Myocyte (in vitro differentiated cells): ENCODE results near the gene TMTC1. TPM values are rescaled to one million over a fixed set of nuclear protein-coding genes. Genes with fewer than 3 reads are reported as not detected.

Source experiments
- DNase-seq: peaks from one replicate; pipeline ENCODE4 v3.0.0-alpha.2; 2012; ENCODE audit warnings: low read depth
- total RNA-seq: library from RNA; depleted of rRNA; stranded (reverse); fragments of >200 nt; gene quantifications from 2 replicates; pipeline ENCODE4 v1.2.3, GENCODE V29; 2014

The TMTC1 gene
- total RNA-seq, 1 donor from 2014 or later = 159 TPM

- no peak for DNase-seq
These were observed 238.7 kb downstream of the TMTC1 start for GRCh38 chr12:29545102-29545467.

DNA sequence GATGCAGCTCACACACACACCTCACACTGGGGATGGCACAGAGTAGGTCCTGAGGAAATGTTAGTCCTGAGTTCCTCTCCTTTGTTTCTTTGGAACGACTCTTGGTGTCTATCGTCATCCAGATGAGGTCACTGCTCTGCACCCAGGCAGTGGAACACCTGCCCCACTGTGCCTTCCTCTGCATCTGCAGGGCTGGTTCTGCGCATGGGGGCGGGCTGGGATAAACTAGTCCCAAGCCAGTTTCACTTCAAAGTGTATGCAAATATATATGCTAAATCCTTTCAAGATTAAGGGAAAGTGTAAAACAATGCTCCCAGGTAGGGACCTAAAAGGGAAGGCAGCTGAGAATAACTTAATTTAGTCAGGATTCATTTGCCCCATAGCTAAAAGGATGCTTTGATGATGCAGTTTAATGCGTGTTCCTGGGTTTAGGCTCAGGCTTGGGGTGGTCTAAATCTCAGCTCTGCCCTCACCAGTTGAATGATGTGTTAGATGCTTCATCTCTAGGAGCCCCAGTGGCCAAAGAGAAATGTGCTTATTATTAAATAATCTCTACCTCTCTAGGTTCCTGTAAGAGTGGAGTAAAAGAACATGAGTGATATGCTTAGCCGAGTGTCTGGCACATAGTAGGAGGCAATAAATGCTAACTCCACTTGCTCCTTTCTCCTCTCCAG, 239.2 kb downstream of the TMTC1 start:
- no peak for DNase-seq

- no peak for DNase-seq
These were observed 240.7 kb downstream of the TMTC1 start for GRCh38 chr12:29543036-29543435.

- DNase-seq = no peak
These were observed 246.4 kb downstream of the TMTC1 start for GRCh38 chr12:29537298-29537697.

- DNase-seq = peak; percentile 25
These were observed 248.8 kb downstream of the TMTC1 start for GRCh38 chr12:29534935-29535334.

DNA sequence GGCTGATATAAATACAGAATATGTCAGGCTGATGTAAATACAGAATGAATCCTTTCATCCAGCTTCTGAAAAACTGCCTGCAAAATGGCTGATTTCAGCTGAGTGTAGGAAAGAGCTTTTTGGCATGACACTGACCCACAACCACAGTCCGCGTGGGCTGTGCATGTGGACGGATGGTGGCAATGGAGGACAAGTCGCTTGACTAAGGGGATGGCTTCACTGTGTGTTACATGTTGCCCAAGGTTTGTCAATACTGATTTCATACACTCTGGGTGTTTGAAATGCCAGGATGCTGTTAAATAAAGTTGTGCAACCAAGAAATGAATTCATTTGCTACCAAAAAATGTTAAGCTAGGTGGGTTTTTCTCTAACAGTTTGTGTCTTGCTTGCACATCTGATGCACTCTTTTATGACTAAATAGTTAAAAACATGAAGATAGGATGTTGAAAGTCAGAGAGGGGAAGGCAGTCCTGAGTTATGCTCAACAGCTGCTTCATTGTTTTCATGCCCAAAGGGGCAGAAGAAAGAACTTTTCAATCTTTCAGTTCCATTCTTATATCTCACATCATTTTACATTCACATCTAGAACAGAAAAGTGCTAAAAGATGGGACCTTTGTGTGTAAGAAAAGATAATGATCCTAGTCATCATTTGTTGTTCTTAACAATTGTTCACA, 249.8 kb downstream of the TMTC1 start:
- DNase-seq = peak; percentile 62

GRCh38 chr12:29531471-29531870, 252.3 kb downstream of the TMTC1 start:
- no peak for DNase-seq

GRCh38 chr12:29530436-29530835, 253.3 kb downstream of the TMTC1 start:
- no peak for DNase-seq

DNA sequence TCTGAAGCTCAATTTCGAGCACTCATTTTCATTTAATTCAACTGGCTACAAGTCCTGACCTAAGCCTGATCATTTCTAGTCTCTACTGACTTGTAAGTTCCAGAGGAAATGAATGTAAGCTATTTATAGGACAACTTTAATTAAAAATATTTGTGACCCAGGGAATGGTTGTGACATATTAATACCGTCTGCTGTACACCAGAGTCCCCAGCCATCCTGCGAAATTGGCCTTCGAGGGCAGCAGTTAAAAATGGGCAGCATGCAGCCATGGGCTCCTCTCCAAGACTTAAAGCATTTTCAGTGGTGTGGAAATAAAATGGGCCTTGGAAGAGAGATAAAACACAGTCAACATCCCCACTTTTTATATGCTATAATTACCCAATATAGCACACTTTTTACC, 255.6 kb downstream of the TMTC1 start:
- peak; percentile 24 for DNase-seq

GRCh38 chr12:29521951-29522350, 261.8 kb downstream of the TMTC1 start:
- DNase-seq = no peak

GRCh38 chr12:29519585-29520182, 264.1 kb downstream of the TMTC1 start:
- DNase-seq = peak; percentile 67

DNA sequence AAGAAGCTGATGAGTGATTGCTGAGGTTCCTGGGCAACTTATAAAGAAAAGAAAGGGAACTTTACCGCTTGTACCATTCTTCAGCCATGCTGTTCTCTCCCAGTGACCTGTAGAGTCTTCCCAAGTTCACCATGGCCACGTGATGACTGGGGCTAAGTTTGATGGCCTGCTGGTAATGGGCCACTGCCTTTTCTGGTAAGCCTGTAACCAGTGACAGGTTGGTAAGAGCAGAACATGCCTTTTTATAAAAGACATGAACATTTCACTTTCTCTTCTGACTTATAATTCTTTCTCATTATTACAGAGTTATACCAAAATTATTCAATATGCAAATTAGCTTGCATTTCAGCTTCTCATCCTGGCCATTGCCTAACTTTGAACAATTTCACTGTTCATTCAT, 265.3 kb downstream of the TMTC1 start:
- DNase-seq = no peak

DNA sequence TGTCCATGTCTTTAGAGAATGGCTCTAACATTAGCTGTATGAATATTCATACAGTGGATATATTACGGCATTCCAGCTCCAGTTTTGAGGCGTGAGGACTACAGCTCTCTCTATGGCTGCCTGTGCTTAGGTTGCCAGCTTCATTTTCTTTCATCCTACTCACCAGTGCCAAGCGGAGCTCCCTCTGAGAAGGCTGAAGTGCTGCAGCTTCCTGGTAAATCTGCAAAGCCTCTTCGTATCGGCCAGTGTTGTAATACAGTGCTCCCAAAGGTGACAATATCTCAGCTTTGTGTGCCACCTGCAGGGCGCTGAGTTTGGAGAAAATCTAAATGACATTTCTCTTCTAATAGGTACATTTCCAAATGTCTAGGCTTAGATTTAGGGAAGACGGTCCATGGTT, 266.5 kb downstream of the TMTC1 start:
- no peak for DNase-seq

GRCh38 chr12:29516431-29516875, 267.3 kb downstream of the TMTC1 start:
- peak; percentile 36 for DNase-seq

DNA sequence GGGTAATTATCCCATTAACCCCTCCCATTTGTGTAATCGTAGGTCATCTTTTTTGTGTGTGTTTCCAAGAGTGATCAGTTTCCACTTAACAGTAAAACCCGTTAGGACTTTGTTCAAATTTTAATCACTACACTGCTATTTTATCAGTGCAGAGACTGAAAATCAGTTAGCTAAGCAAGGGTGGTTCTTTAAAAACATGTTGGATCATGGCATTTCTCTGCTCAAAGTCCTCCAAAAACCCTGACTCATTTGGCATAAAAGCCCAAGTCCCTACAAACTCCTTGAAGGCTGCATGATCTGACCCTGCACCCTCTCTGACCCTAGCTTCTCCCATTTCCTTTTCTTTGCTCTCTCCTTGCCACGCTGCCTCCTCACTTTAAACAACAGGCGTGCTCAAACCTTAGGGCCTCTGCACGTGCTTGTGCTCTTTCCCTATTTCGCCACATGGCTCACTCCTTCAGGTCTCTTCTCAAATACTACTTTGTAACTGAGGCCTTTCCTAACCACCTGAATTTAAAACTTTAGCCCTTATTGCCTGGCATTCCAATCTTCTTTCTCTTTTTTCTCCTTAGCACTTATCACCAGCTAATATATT, 273.1 kb downstream of the TMTC1 start:
- no peak for DNase-seq

DNA sequence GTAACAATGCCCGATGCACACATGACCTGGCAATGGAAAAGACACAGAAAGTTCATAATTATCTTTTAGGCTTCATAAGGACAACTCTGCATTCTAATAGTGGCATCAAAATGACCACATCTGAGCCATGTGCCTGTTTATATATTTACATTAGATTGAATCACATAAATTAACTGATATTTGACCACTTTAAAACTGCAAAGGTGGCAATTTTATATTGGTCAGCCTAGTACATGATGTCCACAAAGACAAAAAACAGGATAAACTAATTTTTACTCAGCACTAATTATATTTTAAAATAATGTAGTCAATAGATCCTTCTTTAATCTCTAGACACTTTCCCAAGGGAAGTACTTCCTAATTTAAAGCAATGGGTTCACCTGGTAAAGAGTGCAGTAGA, 274.2 kb downstream of the TMTC1 start:
- DNase-seq = no peak

DNA sequence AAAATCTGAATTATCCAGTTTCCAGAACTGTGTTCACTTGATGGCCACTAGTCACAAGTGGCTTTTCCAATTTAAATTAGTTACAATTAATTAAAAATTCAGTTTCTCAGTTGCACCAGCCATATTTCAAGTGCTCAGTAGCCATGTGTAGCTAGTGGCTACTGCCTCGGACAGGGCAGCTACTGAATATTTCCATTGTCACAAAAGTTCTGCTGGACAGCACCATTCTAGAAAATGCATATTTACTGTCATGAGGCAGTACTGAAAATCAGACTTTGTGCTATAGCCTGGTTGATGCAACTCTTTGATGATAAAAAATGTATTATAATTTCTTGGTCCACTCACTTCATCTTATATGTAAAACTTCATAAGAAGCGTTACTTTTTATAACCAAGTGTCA, 274.8 kb downstream of the TMTC1 start:
- no peak for DNase-seq

- no peak for DNase-seq
These were observed 278.6 kb downstream of the TMTC1 start for GRCh38 chr12:29505122-29505521.

DNA sequence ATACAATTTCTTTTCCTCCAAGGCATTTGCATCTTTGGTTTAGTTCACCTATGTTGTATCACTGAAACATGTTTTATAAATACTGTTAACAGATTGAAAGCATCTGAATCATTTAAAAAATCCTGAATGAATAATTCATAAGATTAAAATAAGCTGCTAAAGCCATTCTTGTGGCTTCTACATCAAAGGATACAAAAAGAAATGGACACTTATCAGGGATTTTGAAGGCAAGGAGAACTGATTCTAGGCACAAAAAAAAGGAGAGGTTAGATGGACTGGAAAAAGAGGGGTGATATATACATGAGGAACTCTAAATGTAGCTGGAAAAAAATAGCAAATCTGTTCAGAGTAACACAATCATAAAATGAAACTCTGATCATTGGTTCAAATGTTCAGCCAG, 280.5 kb downstream of the TMTC1 start:
- DNase-seq = no peak

DNA sequence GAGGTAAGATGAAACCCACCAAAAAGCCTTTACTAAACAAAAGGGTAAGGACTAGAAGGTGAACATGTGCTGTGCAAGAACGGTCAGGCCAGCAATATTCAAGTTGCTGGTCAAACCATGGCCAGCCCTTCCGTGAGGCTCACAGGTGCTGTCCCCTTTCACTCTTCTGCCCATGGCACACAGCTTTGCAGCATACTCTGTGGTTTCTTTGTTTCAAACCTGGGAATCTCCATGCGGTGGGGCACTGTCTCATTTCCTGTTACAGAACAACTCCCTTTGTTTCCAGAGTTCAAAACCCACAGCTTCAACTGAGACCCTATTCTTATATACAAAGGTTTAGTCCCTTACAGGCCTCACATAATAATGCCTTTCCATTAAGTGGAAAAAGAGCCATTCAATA, 284.5 kb downstream of the TMTC1 start:
- no peak for DNase-seq

DNA sequence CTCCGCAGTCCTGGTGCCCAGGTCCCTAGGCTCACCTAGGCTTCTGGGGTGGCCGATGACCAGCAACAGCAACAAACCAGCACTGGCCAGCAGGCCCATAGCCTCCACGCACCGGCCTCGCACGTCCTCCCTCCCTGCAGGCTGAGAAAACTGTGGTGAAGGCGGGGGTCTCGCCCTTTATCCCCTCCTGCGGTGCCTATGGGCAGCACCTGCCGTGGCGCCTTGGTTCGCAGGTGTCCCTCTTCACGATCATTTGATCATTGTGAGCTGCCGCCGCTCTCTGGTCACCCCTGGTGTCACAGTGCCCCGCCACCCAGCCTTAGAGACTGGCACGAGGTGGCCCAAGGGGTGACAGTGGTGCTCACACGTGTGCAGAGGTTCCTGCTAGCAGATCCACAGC, 286.2 kb downstream of the TMTC1 start, which contains the start of gene OVCH1:
TSS of gene OVCH1 (minus strand) at position 99 of the 400 bp plus-strand sequence. CDS start at position 99, 0 bp downstream.
- no peak for DNase-seq

GRCh38 chr12:29492891-29493290, 290.9 kb downstream of the TMTC1 start:
- no peak for DNase-seq
